ENCODE measurements around the gene MAD1L1.

The MAD1L1 gene

DNA sequence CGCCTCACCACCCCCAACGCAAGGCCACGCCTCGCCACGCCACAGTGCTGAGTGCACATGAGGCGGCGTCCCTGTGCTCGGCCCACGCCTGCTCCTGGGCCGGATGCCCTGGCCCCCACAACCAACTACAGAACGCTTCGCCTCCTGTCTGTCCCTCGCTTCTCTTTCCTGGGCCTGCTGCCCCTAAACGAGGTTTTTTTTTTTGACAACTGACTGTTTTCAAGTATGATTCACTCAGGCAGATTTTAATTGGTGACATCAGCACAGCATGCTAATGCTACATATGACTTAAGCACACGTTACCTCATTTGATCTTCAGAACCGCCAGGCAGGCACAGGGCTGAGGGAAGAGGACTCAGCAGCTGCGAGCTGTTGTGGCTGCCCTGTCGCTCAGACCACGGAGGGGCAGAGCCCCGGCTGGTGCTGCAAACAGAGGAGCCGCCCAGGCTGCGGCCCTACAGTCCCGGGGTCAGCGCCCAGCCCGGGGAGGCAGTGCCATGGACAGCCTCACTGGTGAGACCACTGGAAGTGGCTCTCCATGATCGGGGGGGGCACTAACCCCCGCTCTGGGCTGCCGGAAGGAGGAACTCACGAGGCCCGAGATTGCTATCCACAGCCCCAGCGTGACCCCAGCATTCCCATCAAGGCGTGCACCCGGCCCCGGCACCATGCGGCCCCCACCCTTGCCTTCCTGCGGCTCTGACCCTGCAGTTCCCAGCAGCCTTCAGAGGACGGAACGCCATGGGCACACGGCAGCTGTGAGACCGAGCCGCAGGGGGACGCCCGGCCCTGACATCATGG is 212.8 kb downstream of the MAD1L1 start:
- no peak for FAIRE-seq

- FAIRE-seq, result no peak
Observed at GRCh38 chr7:2019461-2019710, 213.4 kb downstream of the MAD1L1 start.

GRCh38 chr7:2018569-2019460 is 213.9 kb downstream of the MAD1L1 start:
- FAIRE-seq, result no peak

DNA sequence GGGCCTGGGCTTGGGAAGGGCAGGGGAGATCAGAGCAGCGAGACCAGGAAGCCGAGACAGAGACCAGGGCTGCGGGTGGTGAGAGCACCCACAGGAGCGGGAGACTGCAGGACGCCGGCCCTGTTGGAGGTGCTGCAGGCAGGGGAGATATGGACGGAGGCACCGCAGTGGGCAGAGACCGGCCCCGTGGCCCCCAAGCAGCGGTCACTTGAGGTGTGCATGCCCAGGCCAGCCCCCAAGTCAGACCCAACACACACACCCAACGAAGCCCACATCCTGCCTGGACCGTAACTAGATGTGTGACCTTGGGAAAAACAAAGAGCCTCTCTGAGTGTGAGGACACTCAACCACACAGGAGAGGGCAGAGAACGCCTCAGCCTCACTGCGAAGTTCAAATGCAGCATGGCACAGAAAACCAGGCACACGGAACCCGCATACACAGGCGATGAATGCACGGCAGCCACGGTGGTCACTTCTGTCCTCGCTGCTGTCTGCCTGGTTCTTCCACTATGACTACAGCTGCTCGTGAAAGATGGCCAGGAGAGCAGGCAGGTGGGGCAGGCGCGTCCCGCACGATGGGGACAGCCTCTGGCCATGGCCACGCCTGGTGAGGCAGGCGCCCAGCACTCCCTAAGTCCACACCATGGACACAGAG is 214.7 kb downstream of the MAD1L1 start:
- no peak for FAIRE-seq

- no peak for FAIRE-seq
Observed at GRCh38 chr7:2017481-2017891, 215.3 kb downstream of the MAD1L1 start.

DNA sequence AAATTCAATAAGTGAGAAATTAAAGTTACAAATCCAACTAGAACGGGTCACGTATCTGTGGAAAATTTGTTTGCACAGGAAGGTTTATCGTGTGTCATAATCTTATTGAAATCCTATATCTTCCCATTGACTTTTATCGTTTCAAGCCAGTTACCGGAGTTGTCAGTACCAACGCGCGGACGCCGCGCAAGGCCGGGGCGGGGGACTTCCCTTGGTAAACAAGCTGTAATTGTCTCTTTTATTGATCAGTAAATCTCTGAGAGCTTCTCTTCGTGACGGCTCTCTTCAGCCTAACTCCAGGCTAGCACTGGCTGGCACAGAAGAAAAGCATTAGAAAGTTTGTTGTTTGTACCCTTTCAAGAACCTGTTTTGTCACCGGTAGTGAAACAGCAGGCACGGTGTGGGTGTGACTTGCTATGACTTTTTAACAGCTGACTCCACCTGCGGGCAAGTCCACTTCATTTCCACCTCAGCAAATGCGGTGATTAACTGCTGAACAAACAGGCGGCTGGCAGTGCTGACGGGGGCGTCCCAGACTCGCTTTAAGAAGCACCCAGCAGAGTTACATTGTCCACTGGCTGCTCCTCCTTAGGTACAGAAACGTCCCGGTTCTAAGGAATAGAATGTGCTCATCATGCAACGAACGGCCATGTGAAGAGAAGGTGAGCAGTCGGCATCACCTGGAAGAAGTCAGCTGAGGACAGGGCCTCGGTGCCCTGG is 215.8 kb downstream of the MAD1L1 start:
- FAIRE-seq, result no peak

DNA sequence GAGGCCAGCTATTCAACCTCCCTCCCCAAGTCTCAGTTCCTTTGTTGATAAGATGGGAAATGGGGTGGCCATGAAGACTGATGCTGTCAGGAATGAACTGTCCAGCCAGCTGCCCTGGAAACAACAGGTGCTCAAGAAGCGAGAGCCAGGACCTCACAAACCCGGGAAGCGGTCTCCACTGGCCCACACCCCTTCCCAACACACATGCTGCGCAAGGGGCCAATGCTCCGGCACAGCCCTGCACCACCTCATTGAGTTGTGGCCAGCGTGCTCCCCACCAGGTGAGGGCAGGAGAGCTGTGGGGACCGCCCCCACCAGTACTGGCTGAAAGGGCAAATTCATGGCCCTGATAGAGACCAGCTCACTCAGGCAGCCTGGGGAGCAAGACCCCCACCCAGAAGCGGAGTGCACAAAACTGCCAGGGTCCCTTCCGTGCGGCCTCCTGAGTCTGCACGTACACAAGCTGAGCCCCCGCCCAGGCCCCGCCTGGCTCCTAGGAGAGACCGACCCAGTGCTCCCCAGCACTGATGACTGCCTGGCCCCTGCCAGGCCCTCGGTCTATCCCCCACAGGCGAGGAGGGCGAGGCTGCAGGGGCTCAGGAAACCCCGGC is 216.6 kb downstream of the MAD1L1 start:
- FAIRE-seq, result no peak

GRCh38 chr7:2015251-2015871 is 217.4 kb downstream of the MAD1L1 start:
- no peak for FAIRE-seq

GRCh38 chr7:2014391-2015241 is 218.1 kb downstream of the MAD1L1 start:
- no peak for FAIRE-seq

DNA sequence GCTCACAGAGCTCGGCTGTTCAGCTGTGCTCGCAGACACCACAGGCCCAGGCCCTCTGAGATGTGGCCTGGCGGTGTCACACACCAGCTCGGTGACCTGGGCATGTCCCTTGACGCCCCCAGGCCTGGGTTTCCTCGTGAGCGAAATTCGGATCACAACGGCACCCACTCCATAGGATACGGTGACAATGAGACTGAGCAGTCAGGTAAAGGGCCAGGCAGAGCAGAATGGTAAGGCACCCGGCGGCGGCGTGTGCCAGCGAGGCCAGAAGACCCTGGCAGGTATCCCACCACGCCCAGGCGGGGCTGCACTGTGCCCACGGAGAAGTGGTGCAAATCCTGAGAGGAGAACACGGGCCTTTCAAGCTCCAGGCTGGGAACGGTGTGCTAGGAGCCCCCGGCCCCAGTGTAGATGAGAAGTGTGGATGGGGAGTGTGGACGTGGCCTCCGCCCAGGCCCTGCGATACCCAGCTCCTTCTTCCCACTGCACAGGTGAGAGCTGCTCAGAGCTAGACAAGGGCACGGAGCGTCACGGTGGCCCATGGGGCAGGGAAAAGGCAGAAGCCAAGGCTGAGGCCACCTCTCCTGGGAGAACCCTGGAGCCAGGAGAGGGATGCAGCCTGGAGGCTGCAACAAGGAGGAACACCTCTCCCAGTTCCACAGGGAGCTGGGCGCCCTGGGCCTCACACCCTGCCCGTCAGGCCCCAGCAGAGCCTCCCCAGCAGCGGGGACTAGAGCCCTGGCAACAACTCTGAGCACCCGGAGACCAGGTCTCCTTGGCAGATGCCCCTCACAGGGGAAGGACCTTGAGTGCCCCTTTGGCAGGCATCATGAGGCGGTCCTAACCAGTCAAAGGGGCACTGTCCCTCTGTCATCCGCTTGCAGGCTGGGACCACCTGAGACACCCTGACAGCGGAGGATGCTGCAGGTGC is 219.1 kb downstream of the MAD1L1 start:
- FAIRE-seq, result no peak

- no peak for FAIRE-seq
Observed at GRCh38 chr7:2012981-2013380, 219.8 kb downstream of the MAD1L1 start.

DNA sequence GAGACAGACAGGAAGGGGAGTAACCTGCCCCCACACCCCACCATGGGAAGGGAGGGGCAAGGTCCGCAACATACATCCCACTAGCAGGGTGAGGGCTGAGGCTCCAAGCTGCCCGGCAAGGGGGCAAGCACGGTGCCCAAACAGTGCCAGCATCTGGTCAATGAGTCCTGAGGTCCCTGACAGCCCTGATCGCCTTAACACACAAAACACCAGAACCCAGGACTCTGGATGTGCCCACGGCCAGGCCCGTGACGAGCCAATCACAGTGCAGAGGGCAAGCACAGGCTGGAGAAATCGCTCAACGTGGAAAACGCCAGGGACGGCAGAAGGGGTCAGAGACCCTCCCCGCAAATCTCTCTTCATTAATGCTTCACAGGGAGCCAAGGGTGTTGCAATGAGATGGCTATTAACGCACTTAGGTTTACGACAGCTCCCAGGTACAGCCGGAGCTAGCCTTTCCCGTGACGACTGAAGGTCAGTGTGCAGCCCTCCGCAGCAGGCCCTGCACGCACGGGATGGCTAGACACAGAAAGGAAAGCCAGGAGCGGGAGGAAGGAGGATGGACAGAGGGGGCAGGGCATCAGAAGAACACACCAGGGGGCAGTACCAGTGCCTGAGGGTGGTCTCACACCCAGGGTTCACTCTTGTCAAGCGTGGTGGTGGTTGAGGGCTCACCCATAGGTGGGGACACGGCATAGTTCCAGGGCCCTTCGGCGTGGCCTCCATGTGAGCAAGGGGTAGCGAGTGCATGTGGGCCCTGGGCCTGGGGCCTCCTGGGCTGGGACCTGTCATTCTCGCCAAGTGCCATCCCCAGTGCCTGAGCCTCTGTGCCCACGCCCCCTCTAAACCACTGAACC is 220.5 kb downstream of the MAD1L1 start:
- no peak for FAIRE-seq

GRCh38 chr7:2011266-2012043 is 221.3 kb downstream of the MAD1L1 start:
- no peak for FAIRE-seq

DNA sequence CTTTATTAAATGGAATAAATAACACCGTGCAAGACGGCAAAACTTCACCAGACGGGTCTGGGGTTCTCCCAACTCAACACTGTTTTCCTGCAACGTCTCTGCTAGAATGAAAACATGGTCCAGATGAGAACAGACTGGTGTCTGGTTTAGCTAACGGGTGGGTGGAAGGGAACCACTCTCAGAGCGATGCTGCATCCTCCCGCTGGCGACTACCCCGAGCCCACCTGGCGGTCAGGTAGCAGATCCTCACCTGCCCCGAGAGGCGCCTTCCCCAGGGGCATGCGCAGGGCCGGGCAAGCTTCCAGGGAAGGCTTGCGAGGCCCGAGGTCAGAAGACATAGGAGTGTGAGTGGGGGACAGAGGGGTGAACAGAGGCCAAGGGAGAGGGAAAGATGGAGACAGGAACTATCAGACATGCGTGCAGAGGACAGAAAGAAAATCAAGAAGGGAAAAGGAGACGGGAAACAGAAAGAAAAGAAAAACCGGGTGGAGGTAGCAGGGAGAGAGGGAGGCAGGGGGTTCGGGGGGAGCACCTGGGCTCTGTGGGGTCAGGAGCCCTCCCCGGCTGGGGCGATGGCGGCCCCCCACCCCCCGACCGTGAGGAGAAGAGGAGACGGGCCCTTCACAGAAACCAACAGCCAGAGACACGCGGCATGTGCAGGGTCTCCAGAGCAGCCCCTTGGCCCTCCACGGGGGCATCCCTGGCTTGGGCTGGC is 222.0 kb downstream of the MAD1L1 start:
- no peak for FAIRE-seq

- no peak for FAIRE-seq
Observed at GRCh38 chr7:2010101-2010500, 222.6 kb downstream of the MAD1L1 start.

GRCh38 chr7:2009541-2010001 is 223.2 kb downstream of the MAD1L1 start:
- FAIRE-seq, result no peak

DNA sequence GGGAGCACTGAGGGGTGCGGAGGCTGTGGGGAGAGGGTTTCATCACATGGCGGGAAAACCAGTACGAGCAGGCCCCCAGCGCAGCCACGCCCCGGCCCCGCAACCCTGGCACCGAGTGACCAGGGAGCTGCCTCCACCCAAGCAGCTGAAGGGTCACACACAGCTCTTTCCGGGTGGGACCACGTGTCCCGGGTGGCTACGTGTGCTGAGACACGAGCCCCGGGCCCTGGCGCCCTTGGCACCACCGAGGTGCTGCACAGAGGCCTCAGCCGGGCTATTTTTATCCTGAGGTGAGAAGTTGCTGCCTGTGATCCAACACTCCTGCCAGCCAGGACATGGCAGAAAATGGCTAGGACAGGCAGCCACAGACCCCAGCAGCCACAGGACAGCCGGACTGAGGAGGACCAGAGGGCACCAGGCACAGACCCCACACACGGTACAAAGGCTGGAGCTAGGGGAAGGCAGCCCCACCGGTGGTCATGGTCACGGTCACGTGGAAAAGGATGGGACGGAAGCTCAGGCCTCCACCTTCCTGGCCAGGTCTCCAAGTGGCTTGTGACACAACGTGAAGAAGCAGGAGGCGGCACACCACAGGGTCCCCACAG is 223.7 kb downstream of the MAD1L1 start:
- FAIRE-seq, result no peak
